Measurements from ENCODE around the gene TMEM132D. TPM values are rescaled to one million over a fixed set of nuclear protein-coding genes. Genes with fewer than 3 reads are reported as not detected.

Gene TMEM132D
- total and polyA plus RNA-seq, 2 of the 8 experiments (the other 6 are each of a cell fraction or from before 2014, with no cell fraction given) = 3.5 to 10.1 TPM

GRCh38 chr12:129676411-129676810 is 227.4 kb downstream of the TMEM132D start:
- no peak overlapping the region for H2BK120ac ChIP-seq (replicated peaks; ENCODE audit: low read depth, low read length)
- no peak overlapping the region for H2AFZ ChIP-seq (ENCODE audit: low read length)
- TF ChIP-seq POLR2A (IDR thresholded peaks at IDR 0.05; ENCODE audit: control extremely low read depth in 1 of 2, low read depth in 2 of 2, low read length in 2 of 2) = no peak
- TF ChIP-seq SP1 (IDR thresholded peaks at IDR 0.05; ENCODE audit: low read depth, low read length) = no peak
- TF ChIP-seq TAF1 (IDR thresholded peaks at IDR 0.05; ENCODE audit: low read depth, low read length) = no peak
- TF ChIP-seq MAFK (IDR thresholded peaks at IDR 0.05; ENCODE audit: low read depth, low read length) = no peak
- peaks cover 0 to 5% (median under 1%) of the 10 kb centered on the region in 4 experiments; a peak in 1 of 7 replicates for H3K4me1 ChIP-seq (replicated peaks in 1 of 4; ENCODE audit: control insufficient read depth in 3 of 4, insufficient read depth in 4 of 4, low read length in 3 of 4)
- no peaks in the 10 kb centered on the region for H4K20me1 ChIP-seq (replicated peaks in 1 of 2; ENCODE audit: control insufficient read depth in 1 of 2, insufficient read depth in 2 of 2, low read length in 2 of 2)
- H3K9me3 ChIP-seq (ENCODE audit: insufficient read depth in 2 of 2, low read depth in 1 of 2, low read length in 1 of 2) = peaks cover 0 to 3% of the 10 kb centered on the region in 2 experiments; a peak in 1 of 4 replicates
- no peak overlapping the region for H4K91ac ChIP-seq (replicated peaks; ENCODE audit: insufficient read length, low read length)
- H3K18ac ChIP-seq (ENCODE audit: extremely low read depth, low read length) = no peak overlapping the region
- DNase-seq (ENCODE audit: low read depth in 1 of 2, low spot score in 2 of 2) (no peak), FAIRE-seq (no peak)
- no peak overlapping the region for H3K56ac ChIP-seq (replicated peaks; ENCODE audit: insufficient read length, low read depth, low read length)
- CTCF ChIA-PET (ENCODE audit: partially characterized antibody) = interaction anchor here (0.8 kb wide), 1 partner anchor 11 kb away, joined by 3 read pairs; no protein-coding TSS in a partner anchor
- H3K27me3 ChIP-seq (replicated peaks in 1 of 4; ENCODE audit: control insufficient read depth in 3 of 4, extremely low read depth in 1 of 4, insufficient read depth in 3 of 4, low read length in 3 of 4) = no peaks in the 10 kb centered on the region
- H3K23me2 ChIP-seq (ENCODE audit: low read depth, low read length) = no peaks in the 10 kb centered on the region; the same call in 1 of the 2 replicates
- no peak overlapping the region for H3K4ac ChIP-seq (replicated peaks; ENCODE audit: insufficient read length, low read depth, low read length)
- H2AK5ac ChIP-seq (ENCODE audit: low read depth, low read length) = no peak overlapping the region
- no peak overlapping the region for H2BK20ac ChIP-seq (ENCODE audit: low read length)
- no peak overlapping the region for H3K14ac ChIP-seq (ENCODE audit: insufficient read length)
- H3K9ac ChIP-seq (replicated peaks in 1 of 4; ENCODE audit: extremely low read depth in 1 of 4, low read depth in 3 of 4, low read length in 3 of 4) = no peak overlapping the region
- no peak overlapping the region for H3K27ac ChIP-seq (ENCODE audit: low read depth, low read length)
- H3K23ac ChIP-seq (ENCODE audit: insufficient read length) = no peak overlapping the region
- H3K79me2 ChIP-seq (ENCODE audit: control insufficient read depth in 1 of 2, insufficient read depth in 2 of 2, low read length in 2 of 2) = no peaks in the 10 kb centered on the region
- POLR2A ChIA-PET (ENCODE audit: partially characterized antibody) = no interaction called here
- no peak overlapping the region for H3K4me3 ChIP-seq (ENCODE audit: extremely low read depth in 1 of 4, insufficient read depth in 2 of 4, low read depth in 3 of 4, low read length in 4 of 4)
- H4K5ac ChIP-seq (ENCODE audit: insufficient read length, low read depth, low read length) = no peak overlapping the region
- no peak overlapping the region for H2BK12ac ChIP-seq (ENCODE audit: low read depth, low read length)
- H2BK15ac ChIP-seq (ENCODE audit: low read length) = no peak overlapping the region
- no peak overlapping the region for H2BK5ac ChIP-seq (ENCODE audit: low read depth, low read length)
- no peak overlapping the region for H4K8ac ChIP-seq (ENCODE audit: extremely low read depth, insufficient read depth, low read length)
- H3K4me2 ChIP-seq (ENCODE audit: insufficient read depth in 1 of 2, low read depth in 2 of 2, low read length in 2 of 2) = no peak overlapping the region
- no peaks in the 10 kb centered on the region for H3K79me1 ChIP-seq (ENCODE audit: low read depth, low read length)
- WGBS, 2 experiments (ENCODE audit: extremely low coverage in 1 of 2, insufficient coverage in 1 of 2, insufficient read length in 1 of 2, insufficient replicate concordance in 2 of 2, low coverage in 1 of 2, low lambda C conversion rate in 2 of 2, missing lambda C conversion rate in 1 of 2) = 90% methylated on average over 7 of the region's 7 CpGs; no CpG with 5 or more reads in 1 of the 2 experiments
- peaks cover 0 to 8% (median 0%) of the 10 kb centered on the region in 4 experiments; a peak in 1 of 8 replicates for H3K36me3 ChIP-seq (ENCODE audit: control insufficient read depth in 2 of 4, insufficient read depth in 4 of 4, low read length in 3 of 4)

Measured in H1 (cell line).